Breast epithelium (tissue), 3 donors: Measurements from ENCODE around the gene RPS6KL1.

Source experiments
- POLR2A ChIP-seq: fragments of 450-650 bp; IDR thresholded peaks from one replicate; pipeline ENCODE4 v1.6.1; 2016; ENCODE audit warnings: antibody characterized with exemption, mild to moderate bottlenecking, moderate library complexity
- TF ChIP-seq, protein P1 (sequence below), 3 donors: fragments of 450-650 bp; IDR thresholded peaks; one replicate each; pipeline ENCODE4 v1.5.1; 2016 to 2017; ENCODE audit warnings: antibody characterized with exemption in 3 of 3, mild to moderate bottlenecking in 3 of 3, moderate library complexity in 3 of 3

DNA sequence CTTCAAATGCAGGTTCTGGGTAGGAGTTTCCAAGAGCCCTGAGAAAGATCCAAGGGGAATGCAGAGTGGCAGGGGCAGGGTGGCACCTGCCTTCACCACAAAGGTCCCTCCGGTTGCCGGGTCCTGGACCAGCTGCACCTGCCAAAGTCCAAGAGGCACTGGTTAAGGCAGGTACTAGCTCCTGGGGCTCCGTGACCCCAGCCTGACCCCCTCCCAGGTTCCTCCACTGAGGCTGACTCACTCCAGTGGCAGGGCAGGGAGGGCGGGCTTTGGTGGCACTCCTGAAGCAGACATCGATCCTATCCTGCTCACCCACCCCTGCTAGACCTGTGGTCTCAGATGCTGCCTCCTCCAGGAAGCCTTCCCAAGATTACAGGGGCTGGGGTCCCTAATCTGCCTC is 11.4 kb downstream of the RPS6KL1 start:
- TF ChIP-seq, protein P1, sequence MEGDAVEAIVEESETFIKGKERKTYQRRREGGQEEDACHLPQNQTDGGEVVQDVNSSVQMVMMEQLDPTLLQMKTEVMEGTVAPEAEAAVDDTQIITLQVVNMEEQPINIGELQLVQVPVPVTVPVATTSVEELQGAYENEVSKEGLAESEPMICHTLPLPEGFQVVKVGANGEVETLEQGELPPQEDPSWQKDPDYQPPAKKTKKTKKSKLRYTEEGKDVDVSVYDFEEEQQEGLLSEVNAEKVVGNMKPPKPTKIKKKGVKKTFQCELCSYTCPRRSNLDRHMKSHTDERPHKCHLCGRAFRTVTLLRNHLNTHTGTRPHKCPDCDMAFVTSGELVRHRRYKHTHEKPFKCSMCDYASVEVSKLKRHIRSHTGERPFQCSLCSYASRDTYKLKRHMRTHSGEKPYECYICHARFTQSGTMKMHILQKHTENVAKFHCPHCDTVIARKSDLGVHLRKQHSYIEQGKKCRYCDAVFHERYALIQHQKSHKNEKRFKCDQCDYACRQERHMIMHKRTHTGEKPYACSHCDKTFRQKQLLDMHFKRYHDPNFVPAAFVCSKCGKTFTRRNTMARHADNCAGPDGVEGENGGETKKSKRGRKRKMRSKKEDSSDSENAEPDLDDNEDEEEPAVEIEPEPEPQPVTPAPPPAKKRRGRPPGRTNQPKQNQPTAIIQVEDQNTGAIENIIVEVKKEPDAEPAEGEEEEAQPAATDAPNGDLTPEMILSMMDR (IDR thresholded peaks at IDR 0.05), result no peak
- no peak for TF ChIP-seq POLR2A
